Gastrocnemius medialis (tissue), 4 donors: ENCODE measurements around the gene PFKFB3. TPM values are rescaled to one million over a fixed set of nuclear protein-coding genes. Genes with fewer than 3 reads are reported as not detected.
"Not testable (repeated sequence)": the region's sequence is repeated elsewhere in the genome, so short reads cannot be mapped to it uniquely, and the experiment has no call there.

Experiments
- ATAC-seq, 2 donors: fragments of 150-250 bp; one replicate each; pipeline ENCODE4 v1.9.1; 2016
- DNase-seq, 2 donors: peaks; one replicate each; pipeline ENCODE4 v3.0.0-alpha.2; 2019
- H3K27ac ChIP-seq, 4 donors: fragments of 200-600 bp; sonication (generic); 1 replicate in 1 of 4; 2 replicates in 3 of 4; pipeline ENCODE4 v1.5.1; 2016 to 2018; ENCODE audit warnings: mild to moderate bottlenecking in 2 of 4, moderate library complexity in 1 of 4
- H3K27me3 ChIP-seq, 3 donors: fragments of 200-600 bp; sonication (generic) in 2 of 3; 1 replicate in 1 of 3; 2 replicates in 2 of 3; pipeline versions ENCODE4 v1.5.1 to v1.6.0; 2016 to 2019; ENCODE audit warnings: mild to moderate bottlenecking in 1 of 3, moderate library complexity in 1 of 3
- H3K36me3 ChIP-seq, 2 donors: fragments of 200-600 bp; sonication (generic) in 1 of 2; one replicate each; pipeline ENCODE4 v1.5.1; 2017 to 2018
- H3K4me1 ChIP-seq, 2 donors: fragments of 200-600 bp; sonication (generic) in 1 of 2; one replicate each; pipeline ENCODE4 v1.5.1; 2016 to 2017; ENCODE audit warnings: mild to moderate bottlenecking in 2 of 2
- H3K4me3 ChIP-seq, 4 donors: fragments of 200-600 bp; sonication (generic) in 3 of 4; 1 replicate in 1 of 4; 2 replicates in 3 of 4; pipeline ENCODE4 v1.5.1; 2016 to 2019; ENCODE audit warnings: mild to moderate bottlenecking in 2 of 4
- H3K9me3 ChIP-seq, 3 donors: fragments of 200-600 bp; sonication (generic) in 2 of 3; 1 replicate in 1 of 3; 2 replicates in 2 of 3; pipeline ENCODE4 v1.5.1; 2016 to 2019
- CTCF ChIP-seq, 5 experiments: fragments of 450-650 bp in 3 of 5; fragments of 200-600 bp in 2 of 5; sonication (generic) in 2 of 5; IDR thresholded peaks in 4 of 5; conservative IDR thresholded peaks in 1 of 5; 1 replicate in 4 of 5; 2 replicates in 1 of 5; pipeline ENCODE4 v1.5.1; 2016 to 2019; ENCODE audit warnings: antibody characterized with exemption in 5 of 5, mild to moderate bottlenecking in 3 of 5, moderate library complexity in 3 of 5
- POLR2A ChIP-seq, 2 donors: fragments of 450-650 bp; IDR thresholded peaks; one replicate each; pipeline ENCODE4 v1.6.1; 2017; ENCODE audit warnings: antibody characterized with exemption in 2 of 2, mild to moderate bottlenecking in 2 of 2, moderate library complexity in 2 of 2
- in situ Hi-C, 4 donors: fragments of 200-750 bp; cut with MboI; loops; one replicate each; pipeline versions ENCODE4 v1.15.0 to v1.8.0; 2017; ENCODE audit warnings: low sequenced_read_pairs in 4 of 4
- intact Hi-C: fragments of 100-400 bp; cut with DNase I; formaldehyde crosslinking; loops from one replicate; pipeline ENCODE4 v1.15.1; 2023; ENCODE audit warnings: low total_unique reads
- total RNA-seq, 4 donors: library from RNA; depleted of rRNA; stranded (reverse); fragments of >200 nt; gene quantifications; one replicate each; pipeline versions ENCODE4 v1.1.0 to v1.2.3, GENCODE V29; 2016

The PFKFB3 gene
- total RNA-seq, 4 donors from 2014 or later = 218 to 1,159 (median 337) TPM

DNA sequence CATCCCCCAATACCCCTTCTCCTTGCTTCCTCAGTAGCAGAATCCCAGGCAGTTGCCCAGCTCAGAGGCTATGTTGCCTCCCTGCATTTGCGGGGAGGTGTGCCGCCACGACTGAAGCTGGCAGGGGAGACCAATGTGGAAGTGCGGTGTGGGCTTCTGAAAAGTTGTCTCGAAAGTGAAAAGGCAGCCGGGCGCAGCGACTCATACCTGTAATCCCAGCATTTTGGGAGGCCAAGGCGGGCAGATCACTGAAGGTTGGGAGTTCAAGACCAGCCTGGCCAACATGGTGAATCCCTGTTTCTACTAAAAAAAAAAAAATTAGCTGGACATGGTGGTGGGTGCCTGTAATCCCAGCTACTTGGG, 15.9 kb upstream of the PFKFB3 start:
- ATAC-seq = no peak
- Histone ChIP-seq H3K27ac (peak overlapping the region; percentile 89 to 98 (median 93)), H3K4me1 (peaks cover 57 to 65% of the 10 kb centered on the region in 2 donors), H3K27me3 (no peaks in the 10 kb centered on the region), H3K36me3 (no peaks in the 10 kb centered on the region), H3K4me3 (no peak overlapping the region), H3K9me3 (no peaks in the 10 kb centered on the region)
- TF ChIP-seq POLR2A (IDR thresholded peaks at IDR 0.05) (no peak), CTCF (IDR thresholded peaks at IDR 0.05 in 4 of 5, conservative IDR thresholded peaks at IDR 0.05 in 1 of 5) (no peak)
- in situ Hi-C loops = loop anchor here in 1 of 4 donors (25.0 kb wide), 1 partner anchor 1525 kb away; no protein-coding TSS in a partner anchor
- intact Hi-C loops = no loop called here
- no peak for DNase-seq

DNA sequence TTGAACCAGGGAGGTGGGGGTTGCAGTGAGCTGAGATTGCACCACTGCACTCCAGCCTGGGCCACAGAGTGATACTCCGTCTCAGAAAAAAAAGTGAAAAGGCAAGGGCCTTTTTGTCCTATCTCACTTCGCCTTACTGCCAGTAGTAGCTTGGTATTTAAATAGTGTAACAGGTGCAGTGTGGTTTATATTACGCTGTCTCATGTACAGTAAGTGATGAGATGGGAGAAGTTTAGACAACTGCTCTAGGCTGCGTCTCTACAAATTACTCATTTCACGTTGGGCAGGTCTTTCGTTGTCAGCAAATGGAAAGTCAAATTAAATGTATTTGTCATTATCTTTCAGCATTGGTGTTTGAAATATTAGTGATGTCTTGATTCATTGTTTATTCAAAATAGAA, 15.5 kb upstream of the PFKFB3 start:
- Histone ChIP-seq H3K9me3 (no peaks in the 10 kb centered on the region), H3K27ac (peak overlapping the region; percentile 89 to 98 (median 93))

GRCh38 chr10:6190033-6190432, 12.7 kb upstream of the PFKFB3 start:
- ATAC-seq, H3K36me3 ChIP-seq, DNase-seq, H3K27me3 ChIP-seq, H3K9me3 ChIP-seq, H3K4me3 ChIP-seq, intact Hi-C loops: not testable (repeated sequence)
- Histone ChIP-seq H3K27ac (peak overlapping the region; percentile 89 to 98 (median 95)), H3K4me1 (peaks cover 61 to 73% of the 10 kb centered on the region in 2 donors)
- in situ Hi-C loops = loop anchor here in 1 of 4 donors (25.0 kb wide), 1 partner anchor 1528 kb away; no protein-coding TSS in a partner anchor

More for the DNA sequence above, 15.5 kb upstream of the PFKFB3 start:
- peak overlapping the region in 1 of 4 donors; percentile 41 for H3K4me3 ChIP-seq
- ATAC-seq (peak; percentile 76 to 84), DNase-seq (peak in 1 of 2 donors; percentile 68)
- H3K4me1 ChIP-seq = peaks cover 53 to 62% of the 10 kb centered on the region in 2 donors
- H3K27me3 ChIP-seq = no peaks in the 10 kb centered on the region
- no peak for TF ChIP-seq CTCF (IDR thresholded peaks at IDR 0.05 in 4 of 5, conservative IDR thresholded peaks at IDR 0.05 in 1 of 5)
- TF ChIP-seq POLR2A (IDR thresholded peaks at IDR 0.05) = peak in 1 of 2 donors; percentile 69
- intact Hi-C loops (no loop called here), in situ Hi-C loops (loop anchor here in 1 of 4 donors (25.0 kb wide), 1 partner anchor 1525 kb away; no protein-coding TSS in a partner anchor)
- no peaks in the 10 kb centered on the region for H3K36me3 ChIP-seq

GRCh38 chr10:6191147-6191546, 11.6 kb upstream of the PFKFB3 start:
- intact Hi-C loops = no loop called here
- H3K9me3 ChIP-seq = no peaks in the 10 kb centered on the region
- ATAC-seq (no peak), DNase-seq (no peak)
- peaks cover 68 to 80% of the 10 kb centered on the region in 2 donors for H3K4me1 ChIP-seq
- no peaks in the 10 kb centered on the region for H3K36me3 ChIP-seq
- no peak for TF ChIP-seq CTCF (IDR thresholded peaks at IDR 0.05 in 4 of 5, conservative IDR thresholded peaks at IDR 0.05 in 1 of 5)
- H3K27me3 ChIP-seq = no peaks in the 10 kb centered on the region
- peak overlapping the region; percentile 89 to 98 (median 95) for H3K27ac ChIP-seq
- in situ Hi-C loops = loop anchor here in 1 of 4 donors (25.0 kb wide), 1 partner anchor 1529 kb away; no protein-coding TSS in a partner anchor
- peak overlapping the region in 3 of 4 donors; percentile 0 to 30 (median 24) for H3K4me3 ChIP-seq

DNA sequence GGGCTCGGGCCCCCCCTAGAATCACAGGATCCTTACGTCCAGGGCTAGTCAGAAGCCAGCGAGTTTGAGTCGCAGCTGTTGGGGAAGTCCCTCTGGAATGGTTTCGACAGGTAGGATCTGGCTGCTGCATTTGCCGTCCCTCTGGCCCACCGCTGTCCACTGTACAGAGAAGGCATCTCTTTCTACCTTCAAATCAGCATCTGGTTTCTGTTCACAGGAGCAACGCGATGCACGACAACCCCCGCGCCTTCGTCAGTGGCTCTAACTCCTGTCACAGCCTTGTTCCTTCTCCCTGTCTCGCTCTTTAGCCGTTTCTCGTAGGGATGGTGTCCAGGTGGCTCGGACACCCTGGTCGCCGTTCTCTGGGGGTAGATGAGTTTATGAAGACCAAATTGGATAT, 11.2 kb upstream of the PFKFB3 start:
- Histone ChIP-seq H3K27ac (peak overlapping the region; percentile 89 to 98 (median 95)), H3K4me1 (peaks cover 68 to 80% of the 10 kb centered on the region in 2 donors), H3K27me3 (no peaks in the 10 kb centered on the region), H3K9me3 (no peaks in the 10 kb centered on the region), H3K36me3 (no peaks in the 10 kb centered on the region), H3K4me3 (peak overlapping the region in 3 of 4 donors; percentile 0 to 30 (median 24))
- in situ Hi-C loops (loop anchor here in 1 of 4 donors (25.0 kb wide), 1 partner anchor 1529 kb away; no protein-coding TSS in a partner anchor), intact Hi-C loops (no loop called here)
- TF ChIP-seq CTCF (IDR thresholded peaks at IDR 0.05 in 4 of 5, conservative IDR thresholded peaks at IDR 0.05 in 1 of 5) = no peak
- peak in 1 of 2 donors; percentile 61 for DNase-seq
- ATAC-seq = peak in 1 of 2 donors; percentile 5

GRCh38 chr10:6193342-6193741, 9.4 kb upstream of the PFKFB3 start:
- ATAC-seq (peak; percentile 71 to 74), DNase-seq (peak; percentile 82 to 88)
- H3K4me1 ChIP-seq = peaks cover 66 to 79% of the 10 kb centered on the region in 2 donors
- intact Hi-C loops (loop anchor here (2.0 kb wide), 3 partner anchors 19 to 53 kb away; no protein-coding TSS in a partner anchor), in situ Hi-C loops (loop anchor here in 1 of 4 donors (25.0 kb wide), 1 partner anchor 1531 kb away; no protein-coding TSS in a partner anchor)
- not testable (repeated sequence) for H3K9me3 ChIP-seq, H3K36me3 ChIP-seq, H3K27me3 ChIP-seq, H3K4me3 ChIP-seq
- H3K27ac ChIP-seq = peak overlapping the region; percentile 89 to 98 (median 95)
